Right atrium auricular region (tissue), 2 donors: ENCODE measurements around the gene TRAF5. TPM values are rescaled to one million over a fixed set of nuclear protein-coding genes. Genes with fewer than 3 reads are reported as not detected.

ENCODE experiments used
- DNase-seq: peaks from one replicate; pipeline ENCODE4 v3.0.0-alpha.2; 2019; ENCODE audit warnings: low spot score
- H3K27ac ChIP-seq, 2 donors: fragments of 200-600 bp; sonication (generic); 1 replicate in 1 of 2; 2 replicates in 1 of 2; pipeline ENCODE4 v1.5.1; 2016 to 2019
- H3K27me3 ChIP-seq, 2 donors: fragments of 200-600 bp; sonication (generic); one replicate each; pipeline versions ENCODE4 v1.5.1 to v1.6.0; 2017 to 2019
- H3K36me3 ChIP-seq: fragments of 200-600 bp; sonication (generic); one replicate; pipeline ENCODE4 v1.5.1; 2016
- H3K4me1 ChIP-seq, 2 donors: fragments of 200-600 bp; sonication (generic); one replicate each; pipeline versions ENCODE4 v1.5.1 to v1.6.0; 2017 to 2019
- H3K4me3 ChIP-seq, 2 donors: fragments of 200-600 bp; sonication (generic); 1 replicate in 1 of 2; 2 replicates in 1 of 2; pipeline ENCODE4 v1.5.1; 2017 to 2019; ENCODE audit warnings: mild to moderate bottlenecking in 1 of 2, moderate library complexity in 1 of 2
- H3K9me3 ChIP-seq, 2 donors: fragments of 200-600 bp; sonication (generic); one replicate each; pipeline ENCODE4 v1.5.1; 2019
- total RNA-seq, 2 donors: library from RNA; depleted of rRNA; stranded (reverse); fragments of >200 nt; gene quantifications; one replicate each; pipeline ENCODE4 v1.1.0, GENCODE V29; 2016
- TF ChIP-seq, protein P1 (sequence below), 2 donors: fragments of 200-600 bp; sonication (generic); IDR thresholded peaks; one replicate each; pipeline ENCODE4 v1.5.1; 2019; ENCODE audit warnings: antibody characterized with exemption in 2 of 2

TRAF5 gene
- total RNA-seq, 2 donors from 2014 or later = 2.1 to 2.4 TPM

- Histone ChIP-seq H3K27me3 (no peaks in the 10 kb centered on the region), H3K27ac (no peak overlapping the region), H3K36me3 (no peaks in the 10 kb centered on the region), H3K4me1 (peaks cover 0 to 5% of the 10 kb centered on the region in 2 donors), H3K9me3 (no peaks in the 10 kb centered on the region), H3K4me3 (no peak overlapping the region)
- TF ChIP-seq, protein P1, sequence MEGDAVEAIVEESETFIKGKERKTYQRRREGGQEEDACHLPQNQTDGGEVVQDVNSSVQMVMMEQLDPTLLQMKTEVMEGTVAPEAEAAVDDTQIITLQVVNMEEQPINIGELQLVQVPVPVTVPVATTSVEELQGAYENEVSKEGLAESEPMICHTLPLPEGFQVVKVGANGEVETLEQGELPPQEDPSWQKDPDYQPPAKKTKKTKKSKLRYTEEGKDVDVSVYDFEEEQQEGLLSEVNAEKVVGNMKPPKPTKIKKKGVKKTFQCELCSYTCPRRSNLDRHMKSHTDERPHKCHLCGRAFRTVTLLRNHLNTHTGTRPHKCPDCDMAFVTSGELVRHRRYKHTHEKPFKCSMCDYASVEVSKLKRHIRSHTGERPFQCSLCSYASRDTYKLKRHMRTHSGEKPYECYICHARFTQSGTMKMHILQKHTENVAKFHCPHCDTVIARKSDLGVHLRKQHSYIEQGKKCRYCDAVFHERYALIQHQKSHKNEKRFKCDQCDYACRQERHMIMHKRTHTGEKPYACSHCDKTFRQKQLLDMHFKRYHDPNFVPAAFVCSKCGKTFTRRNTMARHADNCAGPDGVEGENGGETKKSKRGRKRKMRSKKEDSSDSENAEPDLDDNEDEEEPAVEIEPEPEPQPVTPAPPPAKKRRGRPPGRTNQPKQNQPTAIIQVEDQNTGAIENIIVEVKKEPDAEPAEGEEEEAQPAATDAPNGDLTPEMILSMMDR (IDR thresholded peaks at IDR 0.05) = no peak
- no peak for DNase-seq
Observed at GRCh38 chr1:211337430-211338223, 11.0 kb downstream of the TRAF5 start.

DNA sequence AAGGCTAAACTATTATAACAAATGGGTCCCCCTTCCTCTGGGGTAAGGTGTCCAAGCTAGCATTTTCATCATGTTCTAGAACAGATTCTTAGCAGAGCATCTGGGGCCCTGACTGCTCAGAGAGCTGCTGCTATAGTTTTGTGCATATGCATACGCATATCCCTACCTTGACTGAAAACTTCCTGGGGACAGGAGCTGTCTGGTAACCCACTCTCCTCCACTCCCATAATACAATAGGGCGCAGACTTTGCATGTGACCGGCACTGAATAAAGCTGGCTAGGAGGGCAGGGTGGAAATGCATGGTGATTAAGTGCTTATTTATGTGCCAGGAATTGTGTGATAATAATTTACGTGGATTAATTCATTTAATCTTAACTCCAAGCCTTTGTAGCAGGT lies 11.6 kb downstream of the TRAF5 start:
- Histone ChIP-seq H3K27me3 (no peaks in the 10 kb centered on the region), H3K4me3 (no peak overlapping the region), H3K9me3 (no peaks in the 10 kb centered on the region), H3K4me1 (peaks cover 0 to 4% of the 10 kb centered on the region in 2 donors), H3K27ac (no peak overlapping the region), H3K36me3 (no peaks in the 10 kb centered on the region)
- no peak for DNase-seq
- TF ChIP-seq, protein P1 (IDR thresholded peaks at IDR 0.05) = no peak

- TF ChIP-seq, protein P1 (IDR thresholded peaks at IDR 0.05) = no peak
- no peaks in the 10 kb centered on the region for H3K27me3 ChIP-seq
- peaks cover 0 to 4% of the 10 kb centered on the region in 2 donors for H3K4me1 ChIP-seq
- H3K4me3 ChIP-seq = no peak overlapping the region
- H3K27ac ChIP-seq = no peak overlapping the region
- H3K9me3 ChIP-seq = no peaks in the 10 kb centered on the region
- no peaks in the 10 kb centered on the region for H3K36me3 ChIP-seq
- no peak for DNase-seq
Observed at GRCh38 chr1:211339631-211340041, 13.0 kb downstream of the TRAF5 start.

- H3K27ac ChIP-seq = no peak overlapping the region
- no peak for DNase-seq
- H3K4me1 ChIP-seq = no peaks in the 10 kb centered on the region
- TF ChIP-seq, protein P1 (IDR thresholded peaks at IDR 0.05) = no peak
- H3K9me3 ChIP-seq = no peaks in the 10 kb centered on the region
- no peaks in the 10 kb centered on the region for H3K36me3 ChIP-seq
- H3K27me3 ChIP-seq = no peaks in the 10 kb centered on the region
- H3K4me3 ChIP-seq = no peak overlapping the region
Observed at GRCh38 chr1:211340622-211341507, 14.2 kb downstream of the TRAF5 start.

GRCh38 chr1:211341999-211342398 lies 15.4 kb downstream of the TRAF5 start:
- no peaks in the 10 kb centered on the region for H3K36me3 ChIP-seq
- H3K4me1 ChIP-seq = no peaks in the 10 kb centered on the region
- no peak for DNase-seq
- no peak overlapping the region for H3K4me3 ChIP-seq
- no peaks in the 10 kb centered on the region for H3K27me3 ChIP-seq
- no peaks in the 10 kb centered on the region for H3K9me3 ChIP-seq
- no peak overlapping the region for H3K27ac ChIP-seq
- TF ChIP-seq, protein P1 (IDR thresholded peaks at IDR 0.05) = no peak
